ENCODE measurements around the gene NOS1. TPM values are rescaled to one million over a fixed set of nuclear protein-coding genes. Genes with fewer than 3 reads are reported as not detected.

NOS1 gene
- total RNA-seq, 1 donor from 2014 or later, result 0.80 TPM

GRCh38 chr12:117190210-117190781, 171.1 kb downstream of the NOS1 start, which contains the start of gene FBXO21:
Gene FBXO21, minus strand, starts transcription at chr12:117190470. Its CDS starts 14 bp downstream, at chr12:117190456.
- no peaks in the 10 kb centered on the region for H3K27me3 Mint-ChIP-seq (ENCODE audit: low read depth)
- H3K4me1 Mint-ChIP-seq, result peaks cover 22% of the 10 kb centered on the region
- H3K36me3 Mint-ChIP-seq, result peaks cover 10% of the 10 kb centered on the region
- H3K27ac Mint-ChIP-seq, result peak within 1 kb of the TSS; percentile 84
- TF ChIP-seq CTCF (IDR thresholded peaks at IDR 0.05; ENCODE audit: unreplicated experiment), result no peak
- DNase-seq (ENCODE audit: low spot score in 2 of 2, unreplicated experiment in 2 of 2), result peak; percentile 89 to 95
- H3K9me3 Mint-ChIP-seq, result no peaks in the 10 kb centered on the region
- peak within 1 kb of the TSS; percentile 93 for H3K4me3 Mint-ChIP-seq

- Mint-ChIP-seq H3K36me3 (peaks cover 15% of the 10 kb centered on the region), H3K9me3 (no peaks in the 10 kb centered on the region), H3K4me3 (peak overlapping the region; percentile 93), H3K27me3 (ENCODE audit: low read depth) (no peaks in the 10 kb centered on the region), H3K4me1 (peaks cover 22% of the 10 kb centered on the region), H3K27ac (peak overlapping the region; percentile 84)
- DNase-seq (ENCODE audit: low spot score in 2 of 2, unreplicated experiment in 2 of 2), result peak in 1 of 2 experiments; percentile 43
- no peak for TF ChIP-seq CTCF (IDR thresholded peaks at IDR 0.05; ENCODE audit: unreplicated experiment)
These were observed 171.7 kb downstream of the NOS1 start for GRCh38 chr12:117189725-117190209.

GRCh38 chr12:117188961-117189724, 172.3 kb downstream of the NOS1 start:
- H3K4me3 Mint-ChIP-seq, result peak overlapping the region; percentile 93
- peaks cover 22% of the 10 kb centered on the region for H3K4me1 Mint-ChIP-seq
- peak in 1 of 2 experiments; percentile 41 for DNase-seq (ENCODE audit: low spot score in 2 of 2, unreplicated experiment in 2 of 2)
- H3K36me3 Mint-ChIP-seq, result peaks cover 18% of the 10 kb centered on the region
- H3K9me3 Mint-ChIP-seq, result no peaks in the 10 kb centered on the region
- H3K27ac Mint-ChIP-seq, result peak overlapping the region; percentile 84
- TF ChIP-seq CTCF (IDR thresholded peaks at IDR 0.05; ENCODE audit: unreplicated experiment), result no peak
- H3K27me3 Mint-ChIP-seq (ENCODE audit: low read depth), result no peaks in the 10 kb centered on the region

- Mint-ChIP-seq H3K9me3 (no peaks in the 10 kb centered on the region), H3K27ac (no peak overlapping the region), H3K36me3 (peaks cover 26% of the 10 kb centered on the region), H3K27me3 (ENCODE audit: low read depth) (no peaks in the 10 kb centered on the region), H3K4me1 (peaks cover 22% of the 10 kb centered on the region), H3K4me3 (peak overlapping the region; percentile 93)
- no peak for TF ChIP-seq CTCF (IDR thresholded peaks at IDR 0.05; ENCODE audit: unreplicated experiment)
- DNase-seq (ENCODE audit: low spot score in 2 of 2, unreplicated experiment in 2 of 2), result peak in 1 of 2 experiments; percentile 28
These were observed 173.2 kb downstream of the NOS1 start for GRCh38 chr12:117188121-117188665.

GRCh38 chr12:117187421-117187820, 174.0 kb downstream of the NOS1 start:
- no peaks in the 10 kb centered on the region for H3K27me3 Mint-ChIP-seq (ENCODE audit: low read depth)
- H3K4me3 Mint-ChIP-seq, result peak overlapping the region; percentile 3
- no peaks in the 10 kb centered on the region for H3K9me3 Mint-ChIP-seq
- H3K4me1 Mint-ChIP-seq, result peaks cover 22% of the 10 kb centered on the region
- no peak for DNase-seq (ENCODE audit: low spot score in 2 of 2, unreplicated experiment in 2 of 2)
- peak overlapping the region; percentile 18 for H3K27ac Mint-ChIP-seq
- peaks cover 32% of the 10 kb centered on the region for H3K36me3 Mint-ChIP-seq
- no peak for TF ChIP-seq CTCF (IDR thresholded peaks at IDR 0.05; ENCODE audit: unreplicated experiment)

Measured in mesothelial cell of epicardium (in vitro differentiated cells).